ENCODE results near the gene PDE1C.

Gene PDE1C

GRCh38 chr7:32070406-32071360 is at the start of gene PDE1C:
TSS of gene PDE1C (minus strand) at chr7:32070407.
- FAIRE-seq = no peak
- peak; percentile 68 for DNase-seq (ENCODE audit: insufficient read length, low spot score)
- peak; percentile 14 for TF ChIP-seq POLR2A (IDR thresholded peaks at IDR 0.05; ENCODE audit: low read depth, low read length)

GRCh38 chr7:32119790-32120196 is 49.6 kb upstream of the PDE1C start:
- no peak for TF ChIP-seq POLR2A (IDR thresholded peaks at IDR 0.05; ENCODE audit: low read depth, low read length)
- FAIRE-seq (no peak), DNase-seq (ENCODE audit: insufficient read length, low spot score) (no peak)

GRCh38 chr7:32117837-32118236 is 47.6 kb upstream of the PDE1C start:
- DNase-seq (ENCODE audit: insufficient read length, low spot score) (no peak), FAIRE-seq (no peak)
- no peak for TF ChIP-seq POLR2A (IDR thresholded peaks at IDR 0.05; ENCODE audit: low read depth, low read length)

- FAIRE-seq = peak; percentile 20
- TF ChIP-seq POLR2A (IDR thresholded peaks at IDR 0.05; ENCODE audit: low read depth, low read length) = no peak
- no peak for DNase-seq (ENCODE audit: insufficient read length, low spot score)
Measured at GRCh38 chr7:32116436-32116835, 46.2 kb upstream of the PDE1C start.

- no peak for TF ChIP-seq POLR2A (IDR thresholded peaks at IDR 0.05; ENCODE audit: low read depth, low read length)
- peak; percentile 47 for DNase-seq (ENCODE audit: insufficient read length, low spot score)
- FAIRE-seq = peak; percentile 81
Measured at GRCh38 chr7:32115831-32116230, 45.6 kb upstream of the PDE1C start.

- DNase-seq (ENCODE audit: insufficient read length, low spot score) = peak; percentile 49
- peak; percentile 98 for FAIRE-seq
- no peak for TF ChIP-seq POLR2A (IDR thresholded peaks at IDR 0.05; ENCODE audit: low read depth, low read length)
Measured at GRCh38 chr7:32108651-32109050, 38.4 kb upstream of the PDE1C start.

GRCh38 chr7:32104766-32105165 is 34.6 kb upstream of the PDE1C start:
- FAIRE-seq = no peak
- no peak for TF ChIP-seq POLR2A (IDR thresholded peaks at IDR 0.05; ENCODE audit: low read depth, low read length)
- no peak for DNase-seq (ENCODE audit: insufficient read length, low spot score)

- DNase-seq (ENCODE audit: insufficient read length, low spot score) = no peak
- TF ChIP-seq POLR2A (IDR thresholded peaks at IDR 0.05; ENCODE audit: low read depth, low read length) = no peak
- FAIRE-seq = no peak
Measured at GRCh38 chr7:32103361-32103760, 33.2 kb upstream of the PDE1C start.

- DNase-seq (ENCODE audit: insufficient read length, low spot score) = no peak
- TF ChIP-seq POLR2A (IDR thresholded peaks at IDR 0.05; ENCODE audit: low read depth, low read length) = no peak
- no peak for FAIRE-seq
Measured at GRCh38 chr7:32102432-32102873, 32.2 kb upstream of the PDE1C start.

- no peak for FAIRE-seq
- no peak for TF ChIP-seq POLR2A (IDR thresholded peaks at IDR 0.05; ENCODE audit: low read depth, low read length)
Measured at GRCh38 chr7:32100407-32100907, 30.2 kb upstream of the PDE1C start.

GRCh38 chr7:32094516-32094915 is 24.3 kb upstream of the PDE1C start:
- TF ChIP-seq POLR2A (IDR thresholded peaks at IDR 0.05; ENCODE audit: low read depth, low read length) = no peak
- FAIRE-seq (no peak), DNase-seq (ENCODE audit: insufficient read length, low spot score) (no peak)

More at GRCh38 chr7:32100407-32100907, 30.2 kb upstream of the PDE1C start:
- no peak for DNase-seq (ENCODE audit: insufficient read length, low spot score)

- peak; percentile 68 for FAIRE-seq
- DNase-seq (ENCODE audit: insufficient read length, low spot score) = peak; percentile 63
- no peak for TF ChIP-seq POLR2A (IDR thresholded peaks at IDR 0.05; ENCODE audit: low read depth, low read length)
Measured at GRCh38 chr7:32093415-32094408, 23.5 kb upstream of the PDE1C start.

GRCh38 chr7:32092346-32092745 is 22.1 kb upstream of the PDE1C start:
- no peak for TF ChIP-seq POLR2A (IDR thresholded peaks at IDR 0.05; ENCODE audit: low read depth, low read length)
- FAIRE-seq = no peak

More at GRCh38 chr7:32092346-32092745, 22.1 kb upstream of the PDE1C start:
- DNase-seq (ENCODE audit: insufficient read length, low spot score) = no peak

All from H54 (cell line).